Urinary bladder (tissue), 4 donors: ENCODE results near the gene NEGR1. TPM values are rescaled to one million over a fixed set of nuclear protein-coding genes. Genes with fewer than 3 reads are reported as not detected.

Source experiments
- DNase-seq: peaks from one replicate; pipeline ENCODE4 v3.0.0-alpha.2; 2015; ENCODE audit errors: extremely low spot score
- H3K27ac ChIP-seq: one replicate; pipeline ENCODE4 v1.5.1; 2013; ENCODE audit warnings: low read depth, mild to moderate bottlenecking, moderate library complexity
- H3K36me3 ChIP-seq: one replicate; pipeline ENCODE4 v1.6.1; 2013; ENCODE audit warnings: mild to moderate bottlenecking, moderate library complexity; ENCODE audit not compliant: insufficient read depth
- H3K4me1 ChIP-seq: one replicate; pipeline ENCODE4 v1.6.1; 2013; ENCODE audit warnings: mild to moderate bottlenecking, moderate library complexity; ENCODE audit not compliant: insufficient read depth
- H3K4me3 ChIP-seq: one replicate; pipeline ENCODE4 v1.5.1; 2013; ENCODE audit warnings: low read depth, low read length
- WGBS: extraction: QIAGEN DNeasy Blood & Tissue Kit; methylation state at CpG from one replicate; pipeline ENCODE4 v1.1.7; 2013; 5-methylcytosine and 5-hydroxymethylcytosine counted together
- polyA plus RNA-seq: library from polyadenylated mRNA; stranded (reverse); fragments of 200-250 nt; gene quantifications from one replicate; pipeline ENCODE4 v1.2.3, GENCODE V29; 2013
- total RNA-seq: library from RNA; depleted of rRNA; stranded (reverse); fragments of >200 nt; gene quantifications from one replicate; pipeline ENCODE4 v1.2.3, GENCODE V29; 2014
- donor health status: healthy with polysubstance abuse.
- donor health status: healthy.

Gene NEGR1
- total and polyA plus RNA-seq, 2 donors = 38.2 to 92.3 TPM

GRCh38 chr1:71526824-71527223 lies 755.5 kb downstream of the NEGR1 start:
- no peak for DNase-seq
- H3K4me1 ChIP-seq = no peaks in the 10 kb centered on the region
- no peak overlapping the region for H3K27ac ChIP-seq
- H3K36me3 ChIP-seq = no peaks in the 10 kb centered on the region
- H3K4me3 ChIP-seq = no peak overlapping the region

GRCh38 chr1:71522721-71523120 lies 759.6 kb downstream of the NEGR1 start:
- DNase-seq = no peak
- Histone ChIP-seq H3K27ac (no peak overlapping the region), H3K4me1 (no peaks in the 10 kb centered on the region), H3K36me3 (no peaks in the 10 kb centered on the region), H3K4me3 (no peak overlapping the region)
- 74% methylated on average over 3 of the region's 3 CpGs for WGBS

- no peaks in the 10 kb centered on the region for H3K36me3 ChIP-seq
- DNase-seq = no peak
- WGBS = 98% methylated on average over 1 of the region's 1 CpG
- H3K4me1 ChIP-seq = no peaks in the 10 kb centered on the region
- H3K4me3 ChIP-seq = no peak overlapping the region
- H3K27ac ChIP-seq = no peak overlapping the region
Observed at GRCh38 chr1:71521655-71522264, 760.6 kb downstream of the NEGR1 start.

- no peaks in the 10 kb centered on the region for H3K36me3 ChIP-seq
- no peaks in the 10 kb centered on the region for H3K4me1 ChIP-seq
- no peak for DNase-seq
- H3K4me3 ChIP-seq = no peak overlapping the region
- H3K27ac ChIP-seq = no peak overlapping the region
Observed at GRCh38 chr1:71511505-71511904, 770.8 kb downstream of the NEGR1 start.

- Histone ChIP-seq H3K4me1 (no peaks in the 10 kb centered on the region), H3K27ac (no peak overlapping the region), H3K4me3 (no peak overlapping the region), H3K36me3 (no peaks in the 10 kb centered on the region)
- DNase-seq = no peak
- 95% methylated on average over 1 of the region's 1 CpG for WGBS
Observed at GRCh38 chr1:71510725-71511124, 771.6 kb downstream of the NEGR1 start.

GRCh38 chr1:71509051-71509595 lies 773.2 kb downstream of the NEGR1 start:
- no peak overlapping the region for H3K4me3 ChIP-seq
- 94% methylated on average over 4 of the region's 4 CpGs for WGBS
- no peak for DNase-seq
- no peaks in the 10 kb centered on the region for H3K4me1 ChIP-seq
- H3K27ac ChIP-seq = no peak overlapping the region
- no peaks in the 10 kb centered on the region for H3K36me3 ChIP-seq

GRCh38 chr1:71502006-71502405 lies 780.3 kb downstream of the NEGR1 start:
- WGBS = 83% methylated on average over 6 of the region's 6 CpGs
- Histone ChIP-seq H3K36me3 (no peaks in the 10 kb centered on the region), H3K4me1 (no peaks in the 10 kb centered on the region), H3K4me3 (no peak overlapping the region), H3K27ac (no peak overlapping the region)
- no peak for DNase-seq

- Histone ChIP-seq H3K27ac (no peak overlapping the region), H3K4me3 (no peak overlapping the region), H3K36me3 (no peaks in the 10 kb centered on the region), H3K4me1 (no peaks in the 10 kb centered on the region)
- no peak for DNase-seq
Observed at GRCh38 chr1:71498542-71498941, 783.8 kb downstream of the NEGR1 start.

GRCh38 chr1:71494163-71494562 lies 788.2 kb downstream of the NEGR1 start:
- Histone ChIP-seq H3K4me1 (no peaks in the 10 kb centered on the region), H3K4me3 (no peak overlapping the region), H3K27ac (no peak overlapping the region), H3K36me3 (no peaks in the 10 kb centered on the region)
- DNase-seq = no peak

GRCh38 chr1:71492298-71493041 lies 789.9 kb downstream of the NEGR1 start:
- Histone ChIP-seq H3K36me3 (no peaks in the 10 kb centered on the region), H3K27ac (no peak overlapping the region), H3K4me3 (no peak overlapping the region), H3K4me1 (no peaks in the 10 kb centered on the region)
- DNase-seq = no peak
- 65% methylated on average over 7 of the region's 7 CpGs for WGBS

GRCh38 chr1:71490432-71490831 lies 791.9 kb downstream of the NEGR1 start:
- Histone ChIP-seq H3K27ac (no peak overlapping the region), H3K4me3 (no peak overlapping the region), H3K4me1 (no peaks in the 10 kb centered on the region), H3K36me3 (no peaks in the 10 kb centered on the region)
- DNase-seq = no peak
- WGBS = 68% methylated on average over 5 of the region's 5 CpGs

GRCh38 chr1:71488555-71489252 lies 793.6 kb downstream of the NEGR1 start:
- H3K36me3 ChIP-seq = no peaks in the 10 kb centered on the region
- no peaks in the 10 kb centered on the region for H3K4me1 ChIP-seq
- H3K4me3 ChIP-seq = no peak overlapping the region
- 44% methylated on average over 3 of the region's 3 CpGs for WGBS
- no peak overlapping the region for H3K27ac ChIP-seq
- no peak for DNase-seq

- Histone ChIP-seq H3K4me1 (no peaks in the 10 kb centered on the region), H3K4me3 (no peak overlapping the region), H3K27ac (no peak overlapping the region), H3K36me3 (no peaks in the 10 kb centered on the region)
- 62% methylated on average over 2 of the region's 2 CpGs for WGBS
- no peak for DNase-seq
Observed at GRCh38 chr1:71473331-71473730, 809.0 kb downstream of the NEGR1 start.

GRCh38 chr1:71465093-71465492 lies 817.2 kb downstream of the NEGR1 start:
- WGBS = 88% methylated on average over 2 of the region's 2 CpGs
- no peak for DNase-seq
- no peak overlapping the region for H3K27ac ChIP-seq

More at GRCh38 chr1:71465093-71465492, 817.2 kb downstream of the NEGR1 start:
- H3K4me3 ChIP-seq = no peak overlapping the region
- H3K36me3 ChIP-seq = no peaks in the 10 kb centered on the region
- H3K4me1 ChIP-seq = no peaks in the 10 kb centered on the region
